Prostate gland (tissue), 2 donors: ENCODE results near the gene GIPC1.

ENCODE experiments used
- CTCF ChIP-seq, 4 experiments: fragments of 200-600 bp in 2 of 4; fragments of 450-650 bp in 2 of 4; sonication (generic) in 2 of 4; IDR thresholded peaks; 1 replicate in 3 of 4; 2 replicates in 1 of 4; pipeline ENCODE4 v1.5.1; 2016 to 2019; ENCODE audit warnings: antibody characterized with exemption in 4 of 4, mild to moderate bottlenecking in 2 of 4, moderate library complexity in 2 of 4
- POLR2A ChIP-seq: fragments of 450-650 bp; IDR thresholded peaks from one replicate; pipeline ENCODE4 v1.6.1; 2016; ENCODE audit warnings: antibody characterized with exemption, mild to moderate bottlenecking
- POLR2AphosphoS5 ChIP-seq: sonication (generic); formaldehyde crosslinking; IDR thresholded peaks from one replicate; pipeline ENCODE4 v1.6.1; 2017; ENCODE audit warnings: antibody characterized with exemption

GRCh38 chr19:14442891-14443631 is 52.9 kb downstream of the GIPC1 start:
- TF ChIP-seq POLR2A = no peak
- no peak for TF ChIP-seq POLR2AphosphoS5
- TF ChIP-seq CTCF (IDR thresholded peaks at IDR 0.05) = no peak
